NCI-H69 (cell line): ENCODE results near the gene CCDC34.
A peak's percentile ranks its signal among the peaks of the same experiment; 100 is the strongest.
"Not testable (repeated sequence)": the region's sequence is repeated elsewhere in the genome, so short reads cannot be mapped to it uniquely, and the experiment has no call there.

Experiments
- DNase-seq: peaks from one replicate; lab custom pipeline; 2025; lab: John Stamatoyannopoulos, UW

Gene CCDC34

GRCh38 chr11:27361649-27362431 is 1.2 kb downstream of the CCDC34 start:
- DNase-seq = peak; percentile 48

- no peak for DNase-seq
Measured at GRCh38 chr11:27358296-27358695, 4.7 kb downstream of the CCDC34 start.

GRCh38 chr11:27357250-27357649 is 5.8 kb downstream of the CCDC34 start:
- peak; percentile 91 for DNase-seq

- DNase-seq = peak; percentile 69
Measured at GRCh38 chr11:27356624-27357222, 6.3 kb downstream of the CCDC34 start.

GRCh38 chr11:27355575-27356104 is 7.4 kb downstream of the CCDC34 start:
- no peak for DNase-seq

GRCh38 chr11:27354359-27354965 is 8.6 kb downstream of the CCDC34 start:
- DNase-seq = peak; percentile 45

GRCh38 chr11:27353593-27354358 is 9.2 kb downstream of the CCDC34 start:
- DNase-seq = peak; percentile 36

- DNase-seq = no peak
Measured at GRCh38 chr11:27352781-27353180, 10.2 kb downstream of the CCDC34 start.

GRCh38 chr11:27350511-27350910 is 12.5 kb downstream of the CCDC34 start:
- no peak for DNase-seq

- DNase-seq = peak; percentile 72
Measured at GRCh38 chr11:27349919-27350318, 13.1 kb downstream of the CCDC34 start.

GRCh38 chr11:27348340-27348873 is 14.6 kb downstream of the CCDC34 start:
- peak; percentile 90 for DNase-seq

- peak; percentile 94 for DNase-seq
Measured at GRCh38 chr11:27347359-27348339, 15.4 kb downstream of the CCDC34 start.

GRCh38 chr11:27339941-27340340 is 23.1 kb downstream of the CCDC34 start:
- no peak for DNase-seq

GRCh38 chr11:27334764-27335163 is 28.3 kb downstream of the CCDC34 start:
- not testable (repeated sequence) for DNase-seq

GRCh38 chr11:27331981-27332380 is 31.0 kb downstream of the CCDC34 start:
- no peak for DNase-seq

GRCh38 chr11:27330633-27331270 is 32.3 kb downstream of the CCDC34 start:
- DNase-seq = no peak

- DNase-seq = no peak
Measured at GRCh38 chr11:27329867-27330632, 33.0 kb downstream of the CCDC34 start.

GRCh38 chr11:27328614-27329013 is 34.4 kb downstream of the CCDC34 start:
- DNase-seq = no peak

- not testable (repeated sequence) for DNase-seq
Measured at GRCh38 chr11:27327064-27327463, 36.0 kb downstream of the CCDC34 start.
